OCI-LY1 (cell line): ENCODE measurements around the gene DSC3.

Experiments
- H2AFZ ChIP-seq: fragments of 200-600 bp; sonication (generic), shearing (Covaris generic); 2 replicates; pipeline ENCODE4 v1.6.0; 2014; ENCODE audit warnings: antibody characterized with exemption, mild to moderate bottlenecking, low read length
- H3F3A ChIP-seq: fragments of 200-600 bp; sonication (generic), shearing (Covaris generic); 2 replicates; pipeline ENCODE4 v1.6.0; 2014; ENCODE audit warnings: mild to moderate bottlenecking, antibody characterized with exemption, low read length, moderate library complexity; ENCODE audit not compliant: insufficient read depth
- H3K27ac ChIP-seq: fragments of 200-600 bp; sonication (generic); 2 replicates; pipeline ENCODE4 v1.5.1; 2014; ENCODE audit warnings: low read length, mixed run types, mild to moderate bottlenecking, low read depth; ENCODE audit not compliant: poor library complexity, severe bottlenecking
- H3K27me3 ChIP-seq: fragments of 200-600 bp; sonication (generic); 2 replicates; pipeline ENCODE4 v1.6.0; 2014; ENCODE audit warnings: antibody characterized with exemption, mild to moderate bottlenecking, low read length, moderate library complexity; ENCODE audit not compliant: insufficient read depth
- H3K36me3 ChIP-seq: fragments of 200-600 bp; sonication (generic); 2 replicates; pipeline ENCODE4 v1.6.1; 2014; ENCODE audit warnings: mild to moderate bottlenecking, antibody characterized with exemption, low read length, moderate library complexity, mixed read lengths; ENCODE audit not compliant: insufficient read depth
- H3K4me1 ChIP-seq: fragments of 200-600 bp; sonication (generic); 2 replicates; pipeline ENCODE4 v1.5.1; 2014; ENCODE audit warnings: mild to moderate bottlenecking, low read length, moderate library complexity; ENCODE audit not compliant: insufficient read depth, severe bottlenecking
- H3K4me2 ChIP-seq: fragments of 200-600 bp; sonication (generic), shearing (Covaris generic); 2 replicates; pipeline ENCODE4 v1.6.1; 2014; ENCODE audit warnings: low read length
- H3K4me3 ChIP-seq: fragments of 200-600 bp; sonication (generic); 2 replicates; pipeline ENCODE4 v1.5.1; 2014; ENCODE audit warnings: low read length, low read depth, mild to moderate bottlenecking, mixed read lengths; ENCODE audit not compliant: poor library complexity, severe bottlenecking
- H3K79me2 ChIP-seq: fragments of 200-600 bp; shearing (Covaris generic); 2 replicates; pipeline ENCODE4 v1.6.1; 2016; ENCODE audit warnings: mixed run types, low read length, mixed read lengths; ENCODE audit not compliant: insufficient read depth
- H3K9ac ChIP-seq: fragments of 200-600 bp; sonication (generic), shearing (Covaris generic); 2 replicates; pipeline ENCODE4 v1.6.1; 2014; ENCODE audit warnings: mild to moderate bottlenecking, low read length, mixed read lengths
- H3K9me2 ChIP-seq: fragments of 200-600 bp; sonication (generic), shearing (Covaris generic); 2 replicates; pipeline ENCODE4 v1.6.1; 2014; ENCODE audit warnings: low read depth, mild to moderate bottlenecking, low read length, mixed read lengths
- H3K9me3 ChIP-seq: fragments of 200-600 bp; shearing (Covaris generic); 2 replicates; pipeline ENCODE4 v1.6.1; 2014; ENCODE audit warnings: low read length, mixed read lengths
- H4K20me1 ChIP-seq: fragments of 200-600 bp; sonication (generic), shearing (Covaris generic); 2 replicates; pipeline ENCODE4 v1.6.0; 2016; ENCODE audit warnings: mild to moderate bottlenecking, low read length; ENCODE audit not compliant: insufficient read depth
- EZH2 ChIP-seq: fragments of 200-600 bp; sonication (generic), shearing (Covaris generic); IDR thresholded peaks from 2 replicates; pipeline ENCODE4 v1.8.0; 2017; ENCODE audit warnings: borderline replicate concordance, mixed run types, mild to moderate bottlenecking, antibody characterized with exemption, low read length, moderate library complexity, mixed read lengths
- TF ChIP-seq, protein P1 (sequence below): fragments of 200-600 bp; sonication (generic), shearing (Covaris generic); IDR thresholded peaks from 2 replicates; pipeline ENCODE4 v1.5.1; 2017; ENCODE audit warnings: mild to moderate bottlenecking, antibody characterized with exemption, low read length, moderate library complexity, mixed read lengths

DSC3 gene

DNA sequence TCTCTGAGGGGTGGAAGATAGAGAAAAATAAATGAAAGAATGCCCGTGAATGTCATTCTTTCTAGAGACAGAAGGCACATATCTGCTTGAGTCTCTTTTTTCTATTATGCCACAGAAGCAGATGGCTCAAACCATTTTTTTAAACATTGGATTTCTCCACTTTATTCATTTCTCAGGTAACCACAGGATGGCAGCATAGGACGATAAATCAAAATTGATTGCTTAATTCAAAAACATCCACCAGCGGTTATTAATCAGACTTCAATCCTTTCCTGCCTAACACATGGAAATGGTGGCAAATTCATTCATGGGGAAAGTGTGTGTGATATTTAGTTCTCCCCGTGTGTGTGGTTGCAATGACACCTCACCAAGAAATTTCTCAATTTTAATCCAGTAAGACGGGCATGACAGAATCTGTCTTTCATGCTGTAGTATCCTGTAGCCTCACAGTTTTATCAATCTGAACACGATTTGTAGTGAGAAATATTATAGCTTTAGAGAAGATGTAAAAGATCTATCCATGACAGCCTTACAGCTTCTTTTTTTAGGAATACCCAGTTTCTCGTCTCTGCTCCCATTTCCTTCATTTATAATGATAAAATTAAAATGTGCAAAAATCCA lies 72.2 kb downstream of the DSC3 start:
- no peak overlapping the region for H2AFZ ChIP-seq
- no peaks in the 10 kb centered on the region for H3K79me2 ChIP-seq
- H3K36me3 ChIP-seq: no peaks in the 10 kb centered on the region
- H3K9me3 ChIP-seq: no peaks in the 10 kb centered on the region
- no peaks in the 10 kb centered on the region for H3K9me2 ChIP-seq
- H3K27ac ChIP-seq: no peak overlapping the region
- H3K4me1 ChIP-seq: no peaks in the 10 kb centered on the region
- H3F3A ChIP-seq: no peaks in the 10 kb centered on the region
- no peak overlapping the region for H3K9ac ChIP-seq
- no peaks in the 10 kb centered on the region for H3K27me3 ChIP-seq
- no peak overlapping the region for H3K4me3 ChIP-seq
- no peak overlapping the region for H3K4me2 ChIP-seq
- TF ChIP-seq EZH2: no peak
- TF ChIP-seq, protein P1, sequence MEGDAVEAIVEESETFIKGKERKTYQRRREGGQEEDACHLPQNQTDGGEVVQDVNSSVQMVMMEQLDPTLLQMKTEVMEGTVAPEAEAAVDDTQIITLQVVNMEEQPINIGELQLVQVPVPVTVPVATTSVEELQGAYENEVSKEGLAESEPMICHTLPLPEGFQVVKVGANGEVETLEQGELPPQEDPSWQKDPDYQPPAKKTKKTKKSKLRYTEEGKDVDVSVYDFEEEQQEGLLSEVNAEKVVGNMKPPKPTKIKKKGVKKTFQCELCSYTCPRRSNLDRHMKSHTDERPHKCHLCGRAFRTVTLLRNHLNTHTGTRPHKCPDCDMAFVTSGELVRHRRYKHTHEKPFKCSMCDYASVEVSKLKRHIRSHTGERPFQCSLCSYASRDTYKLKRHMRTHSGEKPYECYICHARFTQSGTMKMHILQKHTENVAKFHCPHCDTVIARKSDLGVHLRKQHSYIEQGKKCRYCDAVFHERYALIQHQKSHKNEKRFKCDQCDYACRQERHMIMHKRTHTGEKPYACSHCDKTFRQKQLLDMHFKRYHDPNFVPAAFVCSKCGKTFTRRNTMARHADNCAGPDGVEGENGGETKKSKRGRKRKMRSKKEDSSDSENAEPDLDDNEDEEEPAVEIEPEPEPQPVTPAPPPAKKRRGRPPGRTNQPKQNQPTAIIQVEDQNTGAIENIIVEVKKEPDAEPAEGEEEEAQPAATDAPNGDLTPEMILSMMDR: peak; percentile 49; the same call in 1 of the 2 replicates
- H4K20me1 ChIP-seq: no peaks in the 10 kb centered on the region

DNA sequence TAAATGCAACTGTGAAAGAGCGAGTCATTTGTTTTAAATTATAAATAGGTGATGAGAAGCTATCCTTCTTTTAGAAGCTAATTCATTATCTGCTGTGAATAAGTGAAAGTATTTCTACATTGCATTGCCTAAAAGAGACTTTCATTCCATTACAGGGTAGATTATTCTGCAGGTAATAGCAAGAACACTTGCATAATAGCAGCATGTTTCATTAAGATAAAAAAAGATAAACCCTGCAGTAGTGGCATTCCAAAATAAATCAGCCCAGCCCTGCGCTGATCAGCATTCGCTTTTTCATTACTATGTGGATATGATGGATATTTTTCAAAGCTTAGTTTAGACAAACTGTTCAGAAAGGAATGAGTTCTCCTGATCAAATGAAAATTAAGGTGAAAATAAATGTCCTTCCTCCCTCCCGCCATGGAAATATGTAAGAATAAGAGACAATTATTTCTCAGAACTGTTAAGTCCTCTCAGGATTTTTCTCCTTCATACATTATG lies 72.8 kb downstream of the DSC3 start:
- no peak overlapping the region for H2AFZ ChIP-seq
- H3K4me3 ChIP-seq: no peak overlapping the region
- H3K9me2 ChIP-seq: no peaks in the 10 kb centered on the region
- TF ChIP-seq EZH2: no peak
- TF ChIP-seq, protein P1: no peak
- H3K9ac ChIP-seq: no peak overlapping the region
- H3K27ac ChIP-seq: no peak overlapping the region
- H3K79me2 ChIP-seq: no peaks in the 10 kb centered on the region
- H3K4me2 ChIP-seq: no peak overlapping the region
- no peaks in the 10 kb centered on the region for H3K36me3 ChIP-seq
- no peaks in the 10 kb centered on the region for H3K4me1 ChIP-seq
- no peaks in the 10 kb centered on the region for H3K27me3 ChIP-seq
- no peaks in the 10 kb centered on the region for H3F3A ChIP-seq
- H4K20me1 ChIP-seq: no peaks in the 10 kb centered on the region
- H3K9me3 ChIP-seq: no peaks in the 10 kb centered on the region

DNA sequence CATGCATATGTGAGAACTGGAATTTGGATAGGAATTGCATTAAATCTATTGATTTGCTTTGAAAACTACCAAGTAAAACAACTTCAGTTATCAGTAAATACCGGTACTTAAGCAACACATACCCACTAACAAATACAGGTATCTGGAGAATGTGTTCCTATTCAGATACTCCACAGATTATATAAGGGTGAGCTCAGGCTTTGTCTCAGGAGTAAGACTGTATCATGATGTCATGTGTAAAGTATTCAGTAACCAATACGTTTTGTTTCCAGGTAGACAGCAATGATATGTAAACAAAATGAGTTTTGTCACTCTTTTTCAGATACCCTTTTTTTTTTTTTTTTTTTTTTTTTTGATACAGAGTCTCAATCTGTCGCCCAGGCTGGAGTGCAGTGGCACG lies 74.8 kb downstream of the DSC3 start:
- Histone ChIP-seq H3K9me2 (no peaks in the 10 kb centered on the region), H3K4me1 (no peaks in the 10 kb centered on the region), H3K4me3 (no peak overlapping the region), H2AFZ (no peak overlapping the region), H4K20me1 (no peaks in the 10 kb centered on the region), H3K36me3 (no peaks in the 10 kb centered on the region), H3K27ac (no peak overlapping the region), H3K9ac (no peak overlapping the region), H3F3A (no peaks in the 10 kb centered on the region), H3K4me2 (no peak overlapping the region), H3K27me3 (no peaks in the 10 kb centered on the region), H3K79me2 (no peaks in the 10 kb centered on the region), H3K9me3 (no peaks in the 10 kb centered on the region)
- TF ChIP-seq EZH2: no peak
- TF ChIP-seq, protein P1: no peak
